GM12891 (cell line): Measurements from ENCODE around the gene KCTD6.
A peak's percentile ranks its signal among the peaks of the same experiment; 100 is the strongest.

Experiments used
- DNase-seq: peaks from one replicate; pipeline ENCODE4 v3.0.0; 2011; ENCODE audit warnings: low spot score; ENCODE audit not compliant: insufficient read length
- FAIRE-seq: peaks from 2 replicates; lab custom pipeline; 2011; peaks lifted over from hg19 to GRCh38; lab: Jason Lieb, UNC
- PAX5 ChIP-seq: IDR thresholded peaks from 2 replicates; pipeline ENCODE4 v1.6.1; 2011; ENCODE audit warnings: low read length, moderate library complexity, mild to moderate bottlenecking; ENCODE audit not compliant: insufficient read depth, severe bottlenecking
- POLR2A ChIP-seq: IDR thresholded peaks from 2 replicates; pipeline ENCODE4 v1.6.1; 2011; ENCODE audit warnings: low read depth, low read length, control low read depth
- POLR2AphosphoS5 ChIP-seq: IDR thresholded peaks from 2 replicates; pipeline ENCODE4 v1.6.1; 2011; ENCODE audit warnings: low read depth, low read length, control low read depth
- POU2F2 ChIP-seq: IDR thresholded peaks from 2 replicates; pipeline ENCODE4 v1.6.1; 2011; ENCODE audit warnings: low read depth, mild to moderate bottlenecking, control low read depth, low read length, moderate library complexity
- SPI1 ChIP-seq: IDR thresholded peaks from 2 replicates; pipeline ENCODE4 v1.6.1; 2011; ENCODE audit warnings: low read depth, low read length, control low read depth
- TAF1 ChIP-seq: IDR thresholded peaks from 2 replicates; pipeline ENCODE4 v1.6.1; 2011; ENCODE audit warnings: low read depth, low read length, control low read depth

Gene KCTD6

GRCh38 chr3:58497097-58497496 lies 5.2 kb downstream of the KCTD6 start:
- peak; percentile 33 for FAIRE-seq
- TF ChIP-seq POLR2A (no peak), PAX5 (no peak), SPI1 (no peak), TAF1 (no peak), POU2F2 (no peak), POLR2AphosphoS5 (no peak)
- DNase-seq, result no peak

- no peak for DNase-seq
- no peak for FAIRE-seq
- TF ChIP-seq POLR2A (no peak), POU2F2 (no peak), PAX5 (no peak), TAF1 (no peak), POLR2AphosphoS5 (no peak), SPI1 (no peak)
Measured at GRCh38 chr3:58502872-58503271, 11.0 kb downstream of the KCTD6 start.

GRCh38 chr3:58507356-58508078 lies 15.6 kb downstream of the KCTD6 start:
- DNase-seq (no peak), FAIRE-seq (no peak)
- TF ChIP-seq TAF1, result no peak
- no peak for TF ChIP-seq POLR2A
- no peak for TF ChIP-seq PAX5
- TF ChIP-seq POLR2AphosphoS5, result no peak
- TF ChIP-seq SPI1, result no peak
- no peak for TF ChIP-seq POU2F2

GRCh38 chr3:58508437-58508836 lies 16.5 kb downstream of the KCTD6 start:
- no peak for DNase-seq
- TF ChIP-seq PAX5 (no peak), POU2F2 (no peak), SPI1 (no peak)
- FAIRE-seq, result no peak

GRCh38 chr3:58514405-58514804 lies 22.5 kb downstream of the KCTD6 start:
- TF ChIP-seq TAF1 (no peak), PAX5 (no peak), SPI1 (no peak), POU2F2 (no peak), POLR2AphosphoS5 (no peak), POLR2A (no peak)
- no peak for FAIRE-seq
- DNase-seq, result no peak

- TF ChIP-seq POLR2A (no peak), TAF1 (no peak), PAX5 (no peak), POLR2AphosphoS5 (no peak), POU2F2 (no peak), SPI1 (no peak)
- FAIRE-seq (peak; percentile 26), DNase-seq (no peak)
Measured at GRCh38 chr3:58518291-58518789, 26.4 kb downstream of the KCTD6 start.

GRCh38 chr3:58519668-58520402 lies 27.9 kb downstream of the KCTD6 start:
- FAIRE-seq (no peak), DNase-seq (no peak)
- no peak for TF ChIP-seq TAF1
- TF ChIP-seq POLR2AphosphoS5, result no peak
- no peak for TF ChIP-seq PAX5
- TF ChIP-seq POLR2A, result no peak
- TF ChIP-seq SPI1, result no peak
- no peak for TF ChIP-seq POU2F2

GRCh38 chr3:58520403-58521335 lies 28.8 kb downstream of the KCTD6 start:
- no peak for FAIRE-seq
- DNase-seq, result no peak
- TF ChIP-seq POLR2AphosphoS5 (no peak), PAX5 (no peak), SPI1 (no peak), TAF1 (no peak), POU2F2 (no peak), POLR2A (no peak)

GRCh38 chr3:58521336-58521670 lies 29.4 kb downstream of the KCTD6 start:
- DNase-seq, result no peak

More at GRCh38 chr3:58521336-58521670, 29.4 kb downstream of the KCTD6 start:
- FAIRE-seq, result no peak
- TF ChIP-seq POU2F2, result no peak
